Muscle of back (tissue), 11 donors: ENCODE results near the gene LRWD1. TPM values are rescaled to one million over a fixed set of nuclear protein-coding genes. Genes with fewer than 3 reads are reported as not detected.
"Not testable (repeated sequence)": the region's sequence is repeated elsewhere in the genome, so short reads cannot be mapped to it uniquely, and the experiment has no call there.

Experiments
- DNase-seq, 3 donors: peaks; one replicate each; pipeline versions ENCODE4 v3.0.0 to v3.0.0-alpha.2; 2013
- polyA plus RNA-seq, 10 donors: library from polyadenylated mRNA; unstranded; fragments of 120-200 nt; gene quantifications; one replicate each; pipeline ENCODE4 v1.2.1, GENCODE V29; 2013; ENCODE audit not compliant: insufficient read length in 10 of 10

LRWD1 gene
- polyA plus RNA-seq, 10 donors = 8.5 to 16.0 (median 10.7) TPM

DNA sequence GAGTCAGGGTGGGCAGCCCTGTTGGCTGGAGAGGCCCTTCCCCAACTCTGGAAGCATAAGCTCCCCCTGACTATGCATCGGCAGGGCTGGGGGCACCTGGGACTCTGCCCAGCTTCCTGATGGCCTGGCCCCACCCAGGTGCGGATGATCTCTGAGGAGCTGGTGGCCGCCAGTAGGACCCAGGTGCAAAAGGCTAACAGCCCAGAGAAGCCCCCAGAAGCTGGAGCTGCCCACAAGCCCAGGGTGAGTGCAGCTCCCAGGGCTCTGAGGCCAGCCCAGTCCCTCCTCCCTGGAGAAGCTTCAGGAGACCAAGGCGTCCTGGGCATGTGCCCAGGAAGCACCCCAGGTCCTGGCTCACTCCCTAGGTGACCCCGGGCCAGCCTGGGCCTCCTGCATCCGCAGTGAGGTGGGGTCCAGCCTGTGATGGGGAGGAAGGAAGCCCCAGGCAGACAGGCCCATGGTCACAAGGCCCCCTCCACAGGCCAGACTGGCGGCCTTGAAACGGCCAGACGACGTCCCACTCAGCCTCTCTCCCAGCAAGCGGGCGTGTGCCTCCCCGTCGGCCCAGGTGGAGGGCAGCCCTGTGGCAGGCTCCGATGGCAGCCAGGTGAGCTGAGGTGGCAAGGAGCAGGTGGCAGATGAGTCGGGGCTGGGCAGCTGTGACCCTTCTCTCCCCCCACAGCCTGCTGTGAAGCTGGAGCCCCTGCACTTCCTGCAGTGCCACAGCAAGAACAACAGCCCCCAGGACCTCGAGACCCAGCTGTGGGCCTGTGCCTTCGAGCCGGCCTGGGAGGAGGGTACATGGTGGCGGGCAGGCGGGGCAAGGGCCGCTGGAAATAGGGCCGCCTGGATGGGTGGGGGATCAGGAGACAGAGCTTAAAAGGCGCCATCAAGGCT, 3.0 kb downstream of the LRWD1 start:
- DNase-seq = no peak

DNA sequence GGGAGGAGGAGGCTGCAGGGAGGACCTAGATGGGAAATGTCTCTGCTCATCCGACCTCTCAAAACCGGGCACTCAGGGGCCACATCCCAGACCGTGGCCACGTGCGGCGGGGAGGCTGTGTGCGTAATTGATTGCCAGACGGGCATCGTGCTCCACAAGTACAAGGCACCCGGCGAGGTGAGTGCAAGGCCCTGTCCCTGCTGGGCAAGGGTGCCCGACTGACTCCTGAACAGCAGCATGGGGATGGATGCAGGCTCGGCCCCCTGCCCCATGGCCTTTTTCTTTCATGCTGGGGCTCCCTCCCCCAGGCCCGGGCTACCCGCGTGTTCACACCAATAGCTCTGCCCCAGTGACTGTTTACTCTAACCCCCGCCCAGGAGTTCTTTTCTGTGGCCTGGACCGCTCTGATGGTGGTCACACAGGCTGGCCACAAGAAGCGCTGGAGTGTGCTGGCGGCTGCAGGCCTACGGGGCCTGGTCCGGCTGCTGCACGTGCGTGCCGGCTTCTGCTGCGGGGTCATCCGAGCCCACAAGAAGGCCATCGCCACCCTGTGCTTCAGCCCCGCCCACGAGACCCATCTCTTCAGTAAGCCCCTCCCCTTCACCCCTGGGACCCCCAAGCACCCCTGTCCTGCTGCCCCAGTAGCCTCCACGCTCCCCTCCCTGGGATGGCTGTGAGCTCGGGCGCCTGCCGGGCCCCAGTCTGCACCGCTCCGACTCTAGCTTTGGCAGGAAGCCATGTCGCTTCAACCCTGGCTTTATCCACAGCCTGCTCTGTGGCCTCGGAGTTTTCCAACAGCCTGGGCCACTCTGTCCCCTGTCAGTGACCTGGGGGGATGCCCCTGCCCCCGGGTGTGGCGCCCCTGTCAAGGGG, 3.9 kb downstream of the LRWD1 start:
- no peak for DNase-seq

DNA sequence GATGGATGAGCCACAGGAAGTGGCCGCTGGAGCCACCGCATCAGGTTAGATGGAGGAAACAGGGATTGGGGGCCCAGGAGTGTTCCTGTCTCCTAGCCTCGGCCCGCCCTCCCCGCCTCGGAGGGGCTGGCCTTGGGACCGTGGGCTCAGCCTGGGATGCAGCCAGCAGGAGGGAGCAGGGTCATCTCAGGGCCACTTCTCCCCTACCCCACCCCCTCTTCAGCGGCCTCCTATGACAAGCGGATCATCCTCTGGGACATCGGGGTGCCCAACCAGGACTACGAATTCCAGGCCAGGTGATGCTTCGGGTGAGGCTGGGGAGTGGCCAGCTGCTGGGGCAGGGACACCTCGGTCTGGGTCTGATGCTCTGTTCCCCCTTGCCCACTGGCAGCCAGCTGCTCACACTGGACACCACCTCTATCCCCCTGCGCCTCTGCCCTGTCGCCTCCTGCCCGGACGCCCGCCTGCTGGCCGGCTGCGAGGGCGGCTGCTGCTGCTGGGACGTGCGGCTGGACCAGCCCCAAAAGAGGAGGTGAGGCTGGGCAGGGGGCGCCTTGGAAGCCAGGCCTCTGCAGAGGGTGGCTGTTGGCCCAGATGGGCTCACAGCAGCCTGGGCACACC, 4.7 kb downstream of the LRWD1 start:
- DNase-seq = no peak

DNA sequence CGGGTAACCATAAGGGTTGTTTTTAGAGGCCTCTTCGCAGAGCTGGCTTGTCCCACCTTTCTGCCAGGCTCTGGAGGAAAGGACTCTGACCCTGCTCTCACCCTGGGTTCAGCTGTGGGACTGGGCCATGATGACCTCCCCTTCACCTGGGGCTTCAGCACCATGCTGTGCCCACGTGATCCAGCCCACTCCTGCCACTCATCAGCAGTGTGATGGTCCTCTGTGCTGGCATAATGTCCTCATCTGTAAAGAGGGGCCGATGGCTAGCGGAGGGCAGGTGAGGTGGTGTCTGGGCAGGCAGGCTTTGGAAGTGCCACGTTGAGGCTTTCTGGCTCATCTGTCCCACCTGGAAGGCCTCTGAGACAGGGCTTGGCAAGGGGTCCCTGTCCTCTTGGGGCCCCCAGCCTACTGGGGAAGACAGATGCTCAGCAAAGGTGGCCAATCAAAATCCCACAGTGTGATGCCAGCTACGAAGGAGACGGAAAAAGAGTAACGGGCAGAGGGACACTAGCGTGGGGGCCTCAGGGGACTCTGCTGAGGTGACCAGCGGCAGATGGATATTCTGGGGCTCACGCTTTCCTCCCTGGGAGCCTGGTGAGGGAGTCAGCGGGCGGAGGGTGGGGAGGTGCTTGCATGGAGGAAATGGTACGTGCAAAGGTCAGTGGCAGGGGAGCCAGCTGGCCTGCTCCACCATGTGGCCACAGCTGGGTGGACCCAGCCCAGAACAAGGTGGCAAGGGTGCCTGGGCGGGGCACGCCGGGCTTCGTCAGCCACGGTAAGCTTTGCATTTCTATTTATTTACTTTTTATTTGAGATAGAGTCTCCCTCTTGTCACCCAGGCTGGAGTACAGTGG, 5.4 kb downstream of the LRWD1 start:
- DNase-seq = no peak

DNA sequence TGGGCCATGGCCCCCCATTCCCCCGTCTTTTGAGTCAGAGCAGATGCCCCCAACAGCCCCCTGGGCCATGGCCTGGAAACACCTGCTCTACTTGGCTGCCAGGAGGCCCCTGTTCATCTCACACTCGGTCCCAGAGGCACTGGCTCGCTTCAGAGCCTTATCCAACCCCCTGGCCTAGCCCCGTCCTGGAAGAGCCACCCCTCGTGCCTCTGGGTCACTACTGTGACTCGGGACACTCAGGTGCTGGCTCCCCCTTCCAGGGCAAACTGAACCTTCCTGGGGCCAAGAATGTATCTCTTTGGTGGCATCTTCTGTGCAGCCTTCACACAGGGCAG, 7.0 kb downstream of the LRWD1 start:
- DNase-seq = no peak

DNA sequence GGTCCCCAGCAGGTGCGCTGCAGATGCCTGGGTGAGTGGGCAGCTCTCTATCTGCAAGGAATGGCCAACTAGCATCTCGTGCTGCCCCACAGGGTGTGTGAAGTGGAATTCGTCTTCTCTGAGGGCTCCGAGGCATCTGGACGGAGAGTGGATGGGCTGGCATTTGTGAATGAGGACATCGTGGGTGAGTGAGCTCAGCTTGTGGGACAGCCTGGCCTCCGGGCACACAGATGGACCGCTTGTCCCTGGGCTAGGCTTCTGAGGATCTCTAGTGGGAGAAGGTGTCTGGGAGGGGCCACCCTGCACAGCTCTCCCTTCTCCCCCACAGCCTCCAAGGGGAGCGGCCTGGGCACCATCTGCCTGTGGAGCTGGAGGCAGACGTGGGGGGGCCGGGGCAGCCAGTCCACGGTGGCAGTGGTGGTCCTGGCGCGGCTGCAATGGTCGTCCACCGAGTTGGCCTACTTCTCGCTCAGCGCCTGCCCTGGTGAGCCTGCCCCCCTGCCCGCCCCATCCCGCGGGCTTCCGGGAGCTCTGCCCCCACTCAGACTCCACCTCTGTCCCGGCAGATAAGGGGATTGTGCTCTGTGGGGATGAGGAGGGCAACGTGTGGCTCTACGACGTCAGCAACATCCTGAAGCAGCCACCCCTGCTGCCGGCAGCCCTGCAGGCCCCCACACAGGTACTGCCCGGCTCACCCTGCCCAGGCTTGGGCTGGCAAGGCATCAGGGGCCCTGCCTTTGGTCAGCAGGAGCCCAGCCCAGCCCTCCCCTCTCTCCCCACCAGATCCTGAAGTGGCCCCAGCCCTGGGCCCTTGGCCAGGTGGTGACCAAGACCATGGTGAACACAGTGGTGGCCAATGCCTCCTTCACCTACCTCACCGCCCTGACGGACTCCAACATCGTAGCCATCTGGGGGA, 7.6 kb downstream of the LRWD1 start:
- no peak for DNase-seq

DNA sequence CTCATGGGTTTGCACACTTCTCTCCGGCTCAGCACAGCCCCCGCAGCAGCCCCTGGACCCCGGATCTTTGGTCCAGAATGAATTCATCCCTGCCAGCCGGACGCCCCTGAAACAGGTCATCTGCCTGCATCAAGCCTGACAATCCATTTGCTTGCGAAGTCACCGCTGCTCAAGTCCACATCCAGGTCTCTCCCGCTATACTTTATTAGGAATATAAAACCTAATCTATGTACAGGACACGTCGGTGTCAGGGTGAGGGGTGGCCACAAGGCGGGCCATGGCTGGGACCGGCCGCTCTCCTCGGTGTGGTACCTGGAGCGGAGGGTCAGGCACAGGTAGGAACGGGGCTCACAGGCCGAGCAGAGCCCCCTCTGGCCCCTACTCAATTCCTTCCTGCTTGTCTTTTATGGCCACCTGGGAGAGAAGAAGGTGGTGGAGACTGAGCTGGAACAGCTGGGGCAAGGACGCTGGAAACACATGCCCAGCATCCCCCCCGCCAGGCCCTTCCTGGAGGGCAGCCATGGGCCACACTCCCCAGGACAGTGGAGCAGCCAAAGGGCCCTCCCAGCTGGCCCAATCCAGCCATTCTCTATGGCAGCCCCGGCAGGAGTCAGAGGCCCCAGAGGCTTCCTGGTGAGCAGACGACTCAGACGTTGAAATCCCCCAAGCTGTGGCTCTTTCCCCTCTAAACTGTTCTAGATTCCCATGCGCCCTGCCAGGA, 8.6 kb downstream of the LRWD1 start:
- DNase-seq = no peak

DNA sequence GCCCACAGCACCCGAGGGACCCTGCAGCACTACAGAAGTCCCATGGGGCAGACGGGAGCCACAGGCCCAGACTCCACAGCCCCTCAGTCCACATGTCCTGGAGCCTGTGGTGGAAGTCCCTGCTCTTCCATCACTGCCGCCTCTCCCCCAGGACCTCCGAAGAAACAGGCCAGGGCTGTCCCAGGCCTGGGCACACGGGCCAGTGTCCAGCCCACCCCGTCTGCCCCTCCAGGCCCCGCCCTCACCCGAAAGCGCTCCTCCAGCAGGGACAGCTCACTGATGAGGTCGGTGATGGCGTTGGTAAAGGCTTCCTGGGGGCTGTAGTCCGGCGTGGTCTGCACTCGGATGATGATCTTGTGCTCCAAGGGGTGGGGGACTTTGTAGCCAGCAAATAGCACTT, 9.3 kb downstream of the LRWD1 start:
- not testable (repeated sequence) for DNase-seq

DNA sequence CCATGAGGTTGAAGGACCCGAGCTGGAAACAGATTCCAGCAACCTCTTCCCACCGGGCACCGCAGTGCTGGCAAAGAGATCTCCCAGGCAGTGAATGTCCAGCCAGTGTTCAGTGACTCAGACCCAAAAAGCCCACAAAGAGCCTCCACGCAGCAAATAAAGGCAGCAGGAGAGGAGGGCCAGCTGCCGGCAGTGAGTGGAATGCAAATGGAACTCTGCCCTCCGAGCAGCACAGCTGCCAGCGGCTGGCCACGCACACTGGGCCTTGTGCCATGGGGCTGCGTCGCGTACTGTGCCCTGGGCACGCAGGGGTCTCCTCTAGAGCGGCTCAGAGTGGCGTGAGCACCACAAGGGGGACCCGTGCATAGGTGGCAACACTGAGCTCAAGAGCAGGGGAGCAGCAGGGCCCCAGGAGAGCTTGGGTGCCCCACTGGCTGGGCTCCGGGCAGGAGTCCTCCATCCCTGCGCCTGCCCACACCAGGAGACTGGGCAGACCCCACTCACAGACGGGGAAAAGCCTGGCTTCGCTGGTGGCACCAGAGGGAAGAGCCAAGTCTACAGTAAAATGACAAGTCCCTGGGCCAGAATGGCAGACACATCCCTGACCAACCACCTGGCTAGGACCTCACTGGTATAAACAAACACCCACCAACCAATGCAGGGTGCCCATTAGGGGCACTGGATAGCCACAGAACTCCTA, 10.1 kb downstream of the LRWD1 start:
- not testable (repeated sequence) for DNase-seq

DNA sequence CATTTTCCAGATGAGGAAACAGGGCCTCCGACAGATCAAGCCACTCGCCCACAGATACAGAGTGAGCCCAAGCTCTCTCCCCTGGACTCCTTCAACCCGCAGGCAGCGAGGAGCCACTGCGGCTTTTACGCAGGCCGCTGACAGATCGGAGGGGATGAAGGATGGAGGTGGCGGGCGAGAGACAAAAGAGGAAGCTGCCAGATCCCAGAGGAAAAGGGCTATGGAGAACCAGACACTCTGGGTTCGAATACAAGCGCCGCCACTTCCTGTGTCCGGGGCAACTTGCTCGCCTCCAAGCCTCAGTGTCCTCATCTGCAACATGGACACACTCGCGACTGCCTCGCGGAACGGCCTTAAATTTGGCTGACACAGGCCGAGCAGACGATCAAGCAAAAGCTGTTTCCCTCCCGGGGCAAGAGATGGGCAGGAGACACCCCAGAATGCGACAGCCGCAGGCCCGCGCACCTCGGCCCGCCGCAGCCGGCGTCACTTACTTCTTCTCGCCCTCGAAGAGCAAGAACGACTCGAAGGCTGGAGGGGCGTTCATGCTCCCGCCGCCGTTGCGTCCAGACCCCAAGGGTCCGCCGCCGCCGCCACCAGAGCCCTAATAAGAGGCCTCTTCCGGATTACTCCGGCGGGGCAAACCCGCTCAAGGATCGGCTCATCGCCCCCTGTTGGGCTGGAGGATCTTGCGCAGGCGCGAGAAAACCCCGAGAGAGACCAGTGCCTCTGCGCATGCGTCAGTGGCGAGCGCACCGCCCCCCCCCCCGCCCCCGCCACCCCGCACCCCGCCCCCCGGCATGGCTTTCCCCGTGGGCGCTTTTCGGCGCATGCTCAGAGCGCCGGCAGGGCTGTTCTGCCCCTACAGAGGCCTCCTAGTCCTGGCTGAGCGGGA, 13.8 kb downstream of the LRWD1 start, which contains the start of gene POLR2J:
Gene POLR2J, minus strand, starts transcription at position 609 of the 895 bp plus-strand sequence. Its CDS starts 62 bp downstream, at position 547.
- DNase-seq = peak; percentile 26 to 95 (median 62)

DNA sequence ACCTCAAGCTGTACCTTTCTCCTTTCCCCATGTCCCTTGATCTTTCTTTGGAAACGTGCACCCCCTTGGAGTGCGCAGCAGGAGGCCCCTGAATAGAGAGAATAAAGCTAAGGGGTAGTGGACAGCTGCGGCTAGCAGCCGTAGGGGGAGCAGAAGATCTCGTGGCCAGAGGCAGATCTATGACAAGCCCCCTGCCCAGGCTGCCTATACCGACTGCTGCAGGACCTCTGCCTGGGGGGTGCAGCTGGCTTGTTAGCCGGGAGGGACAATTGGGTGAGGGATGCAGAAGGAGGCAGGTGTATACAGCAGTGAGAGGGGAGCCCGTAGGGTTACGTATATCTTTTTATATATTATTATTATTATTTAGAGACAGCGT, 14.4 kb downstream of the LRWD1 start:
- DNase-seq = not testable (repeated sequence)

DNA sequence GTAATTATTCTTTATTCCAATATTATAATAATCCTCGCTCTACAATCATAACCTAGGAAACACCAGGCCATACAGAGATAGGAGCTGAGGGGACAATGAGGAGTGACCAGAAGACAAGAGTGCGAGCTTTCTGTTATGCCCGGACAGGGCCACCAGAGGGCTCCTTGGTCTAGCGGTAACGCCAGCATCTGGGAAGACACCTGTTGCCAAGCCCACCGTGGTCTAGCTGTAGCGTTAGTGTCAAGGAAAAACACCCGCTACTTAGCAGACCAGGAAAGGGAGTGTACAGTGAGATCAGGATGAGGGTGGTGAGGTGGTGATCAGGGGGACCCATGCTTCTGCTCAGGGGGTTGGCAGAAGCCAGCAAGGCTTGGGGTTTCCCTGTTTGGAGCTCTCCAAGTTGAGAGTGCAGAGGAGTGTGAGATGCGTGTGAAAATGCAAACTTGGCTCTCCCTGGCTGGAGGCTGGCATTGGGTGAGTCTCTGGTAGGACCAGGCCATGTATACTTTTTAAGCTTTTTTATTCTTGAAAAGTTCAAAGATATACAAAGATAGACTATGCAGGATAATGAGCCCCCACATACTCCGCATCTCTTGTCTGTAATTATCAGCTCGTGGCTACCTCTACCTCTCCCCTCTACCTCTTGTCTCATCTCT, 15.3 kb downstream of the LRWD1 start:
- not testable (repeated sequence) for DNase-seq

DNA sequence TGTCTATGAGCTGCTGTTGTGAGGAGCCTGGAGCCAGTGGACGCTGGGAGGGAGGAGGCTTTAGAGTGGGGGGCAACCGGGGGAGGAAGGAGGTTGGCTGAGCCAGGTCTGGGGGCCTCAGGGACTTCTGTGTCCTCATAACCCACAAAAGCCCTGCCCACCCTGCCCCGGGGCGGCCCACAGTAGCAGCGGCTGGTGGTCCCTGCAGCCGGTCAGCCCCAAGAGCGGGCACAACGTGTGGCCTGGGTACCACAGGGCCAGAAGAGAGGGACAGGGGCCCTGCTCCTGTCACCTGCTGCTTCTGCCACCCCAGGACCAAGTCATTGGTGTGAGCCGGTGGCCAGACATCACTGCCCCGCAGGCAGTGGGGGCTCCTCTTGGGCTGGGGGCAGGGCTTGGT, 17.2 kb downstream of the LRWD1 start:
- not testable (repeated sequence) for DNase-seq

DNA sequence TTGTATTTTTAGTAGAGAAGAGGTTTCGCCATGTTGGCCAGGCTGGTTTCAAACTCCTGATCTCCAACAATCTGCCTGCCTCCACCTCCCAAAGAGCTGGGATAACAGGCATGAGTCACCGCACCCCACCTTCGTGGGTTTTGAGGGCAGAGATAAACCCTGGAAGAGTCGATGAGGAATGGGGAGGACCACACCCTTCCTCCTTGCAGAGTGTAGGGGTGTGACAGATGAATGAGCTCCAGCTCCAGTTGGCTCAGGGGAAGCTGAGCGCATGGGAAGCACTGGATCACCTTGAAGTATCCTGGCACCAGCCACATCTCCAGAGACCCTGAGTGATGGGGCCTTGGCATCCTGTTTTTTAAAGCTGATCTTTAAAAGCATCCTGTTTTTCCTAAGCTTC, 19.5 kb downstream of the LRWD1 start:
- DNase-seq = not testable (repeated sequence)

DNA sequence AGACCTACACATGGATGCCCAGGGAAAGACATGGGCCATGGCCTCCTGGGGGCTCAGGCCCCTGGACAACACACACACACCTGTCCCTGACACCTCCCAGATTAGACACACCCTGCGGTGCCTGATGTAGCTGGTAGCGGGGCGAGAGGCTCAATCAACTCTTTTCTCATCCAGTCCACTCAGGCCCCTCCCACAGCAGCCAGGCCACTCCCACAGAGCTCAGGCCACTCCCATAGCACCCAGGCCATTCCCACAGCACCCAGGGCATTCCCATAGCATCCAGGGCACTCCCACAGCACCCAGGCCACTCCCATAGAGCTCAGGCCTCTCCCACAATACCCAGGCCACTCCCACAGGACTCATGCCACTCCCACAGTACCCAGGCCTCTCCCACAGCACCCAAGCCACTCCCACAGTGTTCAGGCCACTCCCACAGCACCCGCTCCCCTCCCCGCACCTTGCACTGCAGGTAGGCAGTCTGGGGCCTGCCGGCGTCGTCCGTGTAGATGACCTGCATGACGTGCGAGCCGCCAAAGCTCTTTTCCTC, 25.8 kb downstream of the LRWD1 start:
- DNase-seq = not testable (repeated sequence)

DNA sequence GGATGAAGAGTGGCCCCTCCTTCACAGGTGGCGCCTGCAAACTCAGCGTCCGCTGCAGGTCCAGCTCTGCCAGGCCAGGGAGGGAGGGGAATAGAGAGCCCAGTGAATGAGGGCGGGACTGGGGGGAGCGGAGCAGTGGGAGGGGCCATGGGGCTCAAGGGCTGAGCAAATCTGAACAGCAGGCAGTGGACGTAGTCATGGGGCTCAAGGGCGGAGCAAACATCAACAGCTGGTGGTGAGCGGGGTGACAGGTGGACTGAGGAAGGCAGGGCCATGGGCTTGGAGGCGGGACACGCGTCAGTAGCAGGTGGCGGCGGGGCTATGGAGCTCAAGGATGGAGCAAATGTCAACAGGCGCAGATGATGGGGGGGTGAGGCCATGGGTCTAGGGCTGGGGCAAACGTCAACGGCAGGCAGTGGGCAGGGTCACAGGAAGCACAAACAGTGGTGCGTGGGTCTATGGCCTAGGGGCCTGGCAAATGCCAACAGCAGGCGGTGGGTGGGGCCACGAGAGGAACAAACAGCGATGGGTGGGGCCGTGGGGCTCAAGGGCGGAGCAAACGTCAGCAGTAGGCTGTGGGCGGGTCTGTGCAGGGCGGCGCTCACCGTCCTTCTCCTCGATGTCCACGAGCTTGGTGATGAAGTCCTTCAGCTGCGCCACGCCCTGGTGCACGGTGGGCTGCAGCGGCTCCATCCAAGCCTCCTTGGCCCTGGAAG, 28.6 kb downstream of the LRWD1 start:
- not testable (repeated sequence) for DNase-seq
